OCI-LY1 (cell line): ENCODE measurements around the gene DLG5.

ENCODE experiments used
- H2AFZ ChIP-seq: fragments of 200-600 bp; sonication (generic), shearing (Covaris generic); 2 replicates; pipeline ENCODE4 v1.6.0; 2014; ENCODE audit warnings: antibody characterized with exemption, mild to moderate bottlenecking, low read length
- H3F3A ChIP-seq: fragments of 200-600 bp; sonication (generic), shearing (Covaris generic); 2 replicates; pipeline ENCODE4 v1.6.0; 2014; ENCODE audit warnings: mild to moderate bottlenecking, antibody characterized with exemption, low read length, moderate library complexity; ENCODE audit not compliant: insufficient read depth
- H3K27ac ChIP-seq: fragments of 200-600 bp; sonication (generic); 2 replicates; pipeline ENCODE4 v1.5.1; 2014; ENCODE audit warnings: low read length, mixed run types, mild to moderate bottlenecking, low read depth; ENCODE audit not compliant: poor library complexity, severe bottlenecking
- H3K27me3 ChIP-seq: fragments of 200-600 bp; sonication (generic); 2 replicates; pipeline ENCODE4 v1.6.0; 2014; ENCODE audit warnings: antibody characterized with exemption, mild to moderate bottlenecking, low read length, moderate library complexity; ENCODE audit not compliant: insufficient read depth
- H3K36me3 ChIP-seq: fragments of 200-600 bp; sonication (generic); 2 replicates; pipeline ENCODE4 v1.6.1; 2014; ENCODE audit warnings: mild to moderate bottlenecking, antibody characterized with exemption, low read length, moderate library complexity, mixed read lengths; ENCODE audit not compliant: insufficient read depth
- H3K4me1 ChIP-seq: fragments of 200-600 bp; sonication (generic); 2 replicates; pipeline ENCODE4 v1.5.1; 2014; ENCODE audit warnings: mild to moderate bottlenecking, low read length, moderate library complexity; ENCODE audit not compliant: insufficient read depth, severe bottlenecking
- H3K4me2 ChIP-seq: fragments of 200-600 bp; sonication (generic), shearing (Covaris generic); 2 replicates; pipeline ENCODE4 v1.6.1; 2014; ENCODE audit warnings: low read length
- H3K4me3 ChIP-seq: fragments of 200-600 bp; sonication (generic); 2 replicates; pipeline ENCODE4 v1.5.1; 2014; ENCODE audit warnings: low read length, low read depth, mild to moderate bottlenecking, mixed read lengths; ENCODE audit not compliant: poor library complexity, severe bottlenecking
- H3K79me2 ChIP-seq: fragments of 200-600 bp; shearing (Covaris generic); 2 replicates; pipeline ENCODE4 v1.6.1; 2016; ENCODE audit warnings: mixed run types, low read length, mixed read lengths; ENCODE audit not compliant: insufficient read depth
- H3K9ac ChIP-seq: fragments of 200-600 bp; sonication (generic), shearing (Covaris generic); 2 replicates; pipeline ENCODE4 v1.6.1; 2014; ENCODE audit warnings: mild to moderate bottlenecking, low read length, mixed read lengths
- H3K9me2 ChIP-seq: fragments of 200-600 bp; sonication (generic), shearing (Covaris generic); 2 replicates; pipeline ENCODE4 v1.6.1; 2014; ENCODE audit warnings: low read depth, mild to moderate bottlenecking, low read length, mixed read lengths
- H3K9me3 ChIP-seq: fragments of 200-600 bp; shearing (Covaris generic); 2 replicates; pipeline ENCODE4 v1.6.1; 2014; ENCODE audit warnings: low read length, mixed read lengths
- H4K20me1 ChIP-seq: fragments of 200-600 bp; sonication (generic), shearing (Covaris generic); 2 replicates; pipeline ENCODE4 v1.6.0; 2016; ENCODE audit warnings: mild to moderate bottlenecking, low read length; ENCODE audit not compliant: insufficient read depth
- CTCF ChIP-seq: fragments of 200-600 bp; sonication (generic), shearing (Covaris generic); IDR thresholded peaks from 2 replicates; pipeline ENCODE4 v1.5.1; 2017; ENCODE audit warnings: mild to moderate bottlenecking, antibody characterized with exemption, low read length, moderate library complexity, mixed read lengths
- EZH2 ChIP-seq: fragments of 200-600 bp; sonication (generic), shearing (Covaris generic); IDR thresholded peaks from 2 replicates; pipeline ENCODE4 v1.8.0; 2017; ENCODE audit warnings: borderline replicate concordance, mixed run types, mild to moderate bottlenecking, antibody characterized with exemption, low read length, moderate library complexity, mixed read lengths

Gene DLG5

GRCh38 chr10:77844177-77844576 is 82.4 kb downstream of the DLG5 start:
- H3K9me3 ChIP-seq: no peaks in the 10 kb centered on the region
- no peak overlapping the region for H3K9ac ChIP-seq
- H3K4me1 ChIP-seq: no peaks in the 10 kb centered on the region
- no peaks in the 10 kb centered on the region for H3F3A ChIP-seq
- no peaks in the 10 kb centered on the region for H3K27me3 ChIP-seq
- no peak overlapping the region for H2AFZ ChIP-seq
- H3K79me2 ChIP-seq: no peaks in the 10 kb centered on the region
- TF ChIP-seq EZH2: no peak
- no peak for TF ChIP-seq CTCF
- H3K4me3 ChIP-seq: no peak overlapping the region
- H3K9me2 ChIP-seq: no peaks in the 10 kb centered on the region
- H3K27ac ChIP-seq: no peak overlapping the region
- no peaks in the 10 kb centered on the region for H3K36me3 ChIP-seq
- H4K20me1 ChIP-seq: no peaks in the 10 kb centered on the region
- H3K4me2 ChIP-seq: no peak overlapping the region

GRCh38 chr10:77843264-77843663 is 83.3 kb downstream of the DLG5 start:
- Histone ChIP-seq H3K27ac (no peak overlapping the region), H3K4me2 (no peak overlapping the region), H3K4me3 (no peak overlapping the region), H3F3A (no peaks in the 10 kb centered on the region), H3K27me3 (no peaks in the 10 kb centered on the region), H4K20me1 (no peaks in the 10 kb centered on the region), H3K79me2 (no peaks in the 10 kb centered on the region), H2AFZ (no peak overlapping the region), H3K9ac (no peak overlapping the region), H3K9me2 (no peaks in the 10 kb centered on the region), H3K4me1 (no peaks in the 10 kb centered on the region), H3K36me3 (no peaks in the 10 kb centered on the region), H3K9me3 (no peaks in the 10 kb centered on the region)
- TF ChIP-seq CTCF (no peak), EZH2 (no peak)

GRCh38 chr10:77842652-77843212 is 83.8 kb downstream of the DLG5 start:
- H3K4me2 ChIP-seq: no peak overlapping the region
- TF ChIP-seq CTCF (no peak), EZH2 (no peak)
- H2AFZ ChIP-seq: no peak overlapping the region
- H3K4me1 ChIP-seq: no peaks in the 10 kb centered on the region
- H3K79me2 ChIP-seq: no peaks in the 10 kb centered on the region
- H3K9me3 ChIP-seq: no peaks in the 10 kb centered on the region
- H4K20me1 ChIP-seq: no peaks in the 10 kb centered on the region
- H3K9me2 ChIP-seq: no peaks in the 10 kb centered on the region
- H3F3A ChIP-seq: no peaks in the 10 kb centered on the region
- H3K36me3 ChIP-seq: no peaks in the 10 kb centered on the region
- H3K4me3 ChIP-seq: no peak overlapping the region
- no peak overlapping the region for H3K9ac ChIP-seq
- no peak overlapping the region for H3K27ac ChIP-seq
- H3K27me3 ChIP-seq: no peaks in the 10 kb centered on the region
